ES-I3 (cell line): Measurements from ENCODE around the gene NPEPL1.

Source experiments
- H3K36me3 ChIP-seq: 2 replicates; pipeline ENCODE4 v1.6.1; 2013; ENCODE audit warnings: mild to moderate bottlenecking, low read length, control low read depth, moderate library complexity; ENCODE audit not compliant: insufficient read depth
- H3K4me1 ChIP-seq: 2 replicates; pipeline ENCODE4 v1.6.1; 2013; ENCODE audit warnings: mild to moderate bottlenecking, control low read depth, low read length; ENCODE audit not compliant: insufficient read depth
- H3K9ac ChIP-seq: 2 replicates; pipeline ENCODE4 v1.6.1; 2013; ENCODE audit warnings: low read depth, mild to moderate bottlenecking, low read length, moderate library complexity
- H3K9me3 ChIP-seq: 2 replicates; pipeline ENCODE4 v1.6.1; 2013; ENCODE audit warnings: mild to moderate bottlenecking, low read length, moderate library complexity; ENCODE audit not compliant: control insufficient read depth, insufficient read depth

The NPEPL1 gene

GRCh38 chr20:58651946-58652605 lies 40.5 kb upstream of the NPEPL1 start:
- Histone ChIP-seq H3K9me3 (no peaks in the 10 kb centered on the region), H3K9ac (peak overlapping the region; percentile 61), H3K4me1 (peaks cover 38% of the 10 kb centered on the region), H3K36me3 (0 out of 2 replicates have a peak, but pooled peaks cover 4% of the 10 kb centered on the region)

- H3K9ac ChIP-seq: peak overlapping the region; percentile 61
- 0 out of 2 replicates have a peak, but pooled peaks cover 4% of the 10 kb centered on the region for H3K36me3 ChIP-seq
- no peaks in the 10 kb centered on the region for H3K9me3 ChIP-seq
- peaks cover 40% of the 10 kb centered on the region for H3K4me1 ChIP-seq
Observed at GRCh38 chr20:58652606-58653294, 39.9 kb upstream of the NPEPL1 start.

GRCh38 chr20:58654337-58654736 lies 38.3 kb upstream of the NPEPL1 start:
- H3K36me3 ChIP-seq: 0 out of 2 replicates have a peak, but pooled peaks cover 4% of the 10 kb centered on the region
- H3K4me1 ChIP-seq: peaks cover 44% of the 10 kb centered on the region
- H3K9ac ChIP-seq: no peak overlapping the region; the same call in 1 of the 2 replicates
- H3K9me3 ChIP-seq: no peaks in the 10 kb centered on the region

GRCh38 chr20:58655328-58656107 lies 37.1 kb upstream of the NPEPL1 start:
- no peaks in the 10 kb centered on the region for H3K9me3 ChIP-seq
- H3K9ac ChIP-seq: peak overlapping the region; percentile 8; the same call in 1 of the 2 replicates
- 0 out of 2 replicates have a peak, but pooled peaks cover 4% of the 10 kb centered on the region for H3K36me3 ChIP-seq
- peaks cover 51% of the 10 kb centered on the region for H3K4me1 ChIP-seq

- H3K9ac ChIP-seq: no peak overlapping the region
- peaks cover 63% of the 10 kb centered on the region for H3K4me1 ChIP-seq
- no peaks in the 10 kb centered on the region for H3K9me3 ChIP-seq
- H3K36me3 ChIP-seq: 0 out of 2 replicates have a peak, but pooled peaks cover 4% of the 10 kb centered on the region
Observed at GRCh38 chr20:58656831-58657230, 35.8 kb upstream of the NPEPL1 start.

GRCh38 chr20:58657262-58657661 lies 35.3 kb upstream of the NPEPL1 start:
- peaks cover 63% of the 10 kb centered on the region for H3K4me1 ChIP-seq
- no peak overlapping the region for H3K9ac ChIP-seq
- no peaks in the 10 kb centered on the region for H3K9me3 ChIP-seq
- H3K36me3 ChIP-seq: 0 out of 2 replicates have a peak, but pooled peaks cover 4% of the 10 kb centered on the region

- Histone ChIP-seq H3K9me3 (no peaks in the 10 kb centered on the region), H3K4me1 (peaks cover 63% of the 10 kb centered on the region), H3K36me3 (0 out of 2 replicates have a peak, but pooled peaks cover 4% of the 10 kb centered on the region), H3K9ac (no peak overlapping the region)
Observed at GRCh38 chr20:58657986-58658385, 34.6 kb upstream of the NPEPL1 start.

GRCh38 chr20:58658760-58659159 lies 33.8 kb upstream of the NPEPL1 start:
- Histone ChIP-seq H3K9me3 (no peaks in the 10 kb centered on the region), H3K4me1 (peaks cover 63% of the 10 kb centered on the region), H3K9ac (no peak overlapping the region), H3K36me3 (0 out of 2 replicates have a peak, but pooled peaks cover 4% of the 10 kb centered on the region)

- Histone ChIP-seq H3K9me3 (no peaks in the 10 kb centered on the region), H3K36me3 (0 out of 2 replicates have a peak, but pooled peaks cover 4% of the 10 kb centered on the region), H3K4me1 (peaks cover 60% of the 10 kb centered on the region), H3K9ac (no peak overlapping the region)
Observed at GRCh38 chr20:58659841-58660240, 32.8 kb upstream of the NPEPL1 start.

GRCh38 chr20:58660855-58661597 lies 31.6 kb upstream of the NPEPL1 start:
- peaks cover 53% of the 10 kb centered on the region for H3K4me1 ChIP-seq
- no peaks in the 10 kb centered on the region for H3K9me3 ChIP-seq
- 0 out of 2 replicates have a peak, but pooled peaks cover 3% of the 10 kb centered on the region for H3K36me3 ChIP-seq
- no peak overlapping the region for H3K9ac ChIP-seq

GRCh38 chr20:58661598-58662473 lies 30.8 kb upstream of the NPEPL1 start:
- Histone ChIP-seq H3K9ac (no peak overlapping the region), H3K36me3 (0 out of 2 replicates have a peak, but pooled peaks cover 3% of the 10 kb centered on the region), H3K9me3 (no peaks in the 10 kb centered on the region), H3K4me1 (peaks cover 46% of the 10 kb centered on the region)

GRCh38 chr20:58664331-58664730 lies 28.3 kb upstream of the NPEPL1 start:
- Histone ChIP-seq H3K36me3 (0 out of 2 replicates have a peak, but pooled peaks cover 3% of the 10 kb centered on the region), H3K4me1 (peaks cover 48% of the 10 kb centered on the region), H3K9ac (no peak overlapping the region)

GRCh38 chr20:58664883-58665282 lies 27.7 kb upstream of the NPEPL1 start:
- H3K4me1 ChIP-seq: peaks cover 42% of the 10 kb centered on the region
- no peaks in the 10 kb centered on the region for H3K9me3 ChIP-seq
- no peak overlapping the region for H3K9ac ChIP-seq
- 0 out of 2 replicates have a peak, but pooled peaks cover 3% of the 10 kb centered on the region for H3K36me3 ChIP-seq

More at GRCh38 chr20:58664331-58664730, 28.3 kb upstream of the NPEPL1 start:
- no peaks in the 10 kb centered on the region for H3K9me3 ChIP-seq
